ENCODE results near the gene PPM1E.

PPM1E gene

DNA sequence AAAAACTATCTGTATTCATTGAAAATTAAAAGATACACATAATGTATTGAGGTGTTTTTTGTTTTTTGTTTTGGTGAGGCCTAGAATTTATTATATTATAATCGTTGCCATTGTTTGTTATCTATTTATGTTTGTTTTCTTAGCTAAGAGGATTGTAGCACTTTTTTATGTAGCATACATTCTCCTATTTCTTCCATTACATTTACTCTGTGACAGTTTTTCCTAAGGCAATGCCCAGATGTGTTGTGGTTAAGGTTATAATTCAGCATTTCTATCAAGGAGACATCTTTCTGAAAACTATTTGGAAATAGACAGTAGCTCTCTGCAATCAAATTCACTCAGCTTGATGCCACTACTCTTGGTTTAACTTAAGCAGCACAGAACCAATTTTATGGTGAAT lies 161.6 kb downstream of the PPM1E start:
- TF ChIP-seq, protein P1, sequence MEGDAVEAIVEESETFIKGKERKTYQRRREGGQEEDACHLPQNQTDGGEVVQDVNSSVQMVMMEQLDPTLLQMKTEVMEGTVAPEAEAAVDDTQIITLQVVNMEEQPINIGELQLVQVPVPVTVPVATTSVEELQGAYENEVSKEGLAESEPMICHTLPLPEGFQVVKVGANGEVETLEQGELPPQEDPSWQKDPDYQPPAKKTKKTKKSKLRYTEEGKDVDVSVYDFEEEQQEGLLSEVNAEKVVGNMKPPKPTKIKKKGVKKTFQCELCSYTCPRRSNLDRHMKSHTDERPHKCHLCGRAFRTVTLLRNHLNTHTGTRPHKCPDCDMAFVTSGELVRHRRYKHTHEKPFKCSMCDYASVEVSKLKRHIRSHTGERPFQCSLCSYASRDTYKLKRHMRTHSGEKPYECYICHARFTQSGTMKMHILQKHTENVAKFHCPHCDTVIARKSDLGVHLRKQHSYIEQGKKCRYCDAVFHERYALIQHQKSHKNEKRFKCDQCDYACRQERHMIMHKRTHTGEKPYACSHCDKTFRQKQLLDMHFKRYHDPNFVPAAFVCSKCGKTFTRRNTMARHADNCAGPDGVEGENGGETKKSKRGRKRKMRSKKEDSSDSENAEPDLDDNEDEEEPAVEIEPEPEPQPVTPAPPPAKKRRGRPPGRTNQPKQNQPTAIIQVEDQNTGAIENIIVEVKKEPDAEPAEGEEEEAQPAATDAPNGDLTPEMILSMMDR (IDR thresholded peaks at IDR 0.05; ENCODE audit: low read depth, low read length), result no peak
- DNase-seq (ENCODE audit: extremely low read depth, low read depth), result no peak

DNA sequence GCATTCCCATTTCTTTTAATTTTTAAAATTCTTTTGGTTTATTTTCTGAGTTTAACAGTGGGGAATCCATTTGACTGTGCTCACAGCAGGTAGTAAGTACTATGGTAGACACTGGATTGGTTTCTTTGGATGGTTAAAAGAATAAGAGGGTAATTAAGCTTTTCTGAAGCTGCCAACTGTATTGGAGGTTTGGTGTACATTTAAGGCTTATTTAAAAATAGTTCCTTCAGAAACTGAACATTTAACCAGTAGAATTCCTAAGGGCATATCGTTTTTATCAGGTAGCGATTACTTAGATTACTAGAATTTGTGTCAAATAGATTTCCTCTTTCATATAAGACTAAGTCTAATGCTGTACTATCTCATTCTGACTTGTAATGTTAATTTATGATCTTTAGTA lies 162.4 kb downstream of the PPM1E start:
- TF ChIP-seq, protein P1 (IDR thresholded peaks at IDR 0.05; ENCODE audit: low read depth, low read length), result no peak
- DNase-seq (ENCODE audit: extremely low read depth, low read depth), result no peak

DNA sequence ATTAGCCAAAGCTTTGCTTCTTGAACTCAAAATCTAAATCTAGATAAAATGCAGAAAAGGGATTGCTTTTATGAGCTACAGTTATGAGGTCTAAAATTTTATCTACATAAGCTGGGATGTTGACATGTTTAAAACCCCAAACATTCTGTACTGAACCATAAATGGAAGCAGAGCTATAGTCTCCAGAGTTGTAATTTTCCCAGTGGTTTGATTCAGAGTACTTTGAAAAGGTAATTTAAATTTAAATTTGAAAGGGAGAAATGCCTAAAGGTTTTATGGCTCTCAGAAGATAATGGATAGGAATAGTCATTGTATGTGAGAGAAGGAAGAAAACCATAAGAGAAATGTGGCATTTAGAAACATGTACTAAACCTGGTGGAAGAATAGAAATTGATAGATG lies 163.2 kb downstream of the PPM1E start:
- DNase-seq (ENCODE audit: extremely low read depth, low read depth), result no peak
- TF ChIP-seq, protein P1 (IDR thresholded peaks at IDR 0.05; ENCODE audit: low read depth, low read length), result no peak

DNA sequence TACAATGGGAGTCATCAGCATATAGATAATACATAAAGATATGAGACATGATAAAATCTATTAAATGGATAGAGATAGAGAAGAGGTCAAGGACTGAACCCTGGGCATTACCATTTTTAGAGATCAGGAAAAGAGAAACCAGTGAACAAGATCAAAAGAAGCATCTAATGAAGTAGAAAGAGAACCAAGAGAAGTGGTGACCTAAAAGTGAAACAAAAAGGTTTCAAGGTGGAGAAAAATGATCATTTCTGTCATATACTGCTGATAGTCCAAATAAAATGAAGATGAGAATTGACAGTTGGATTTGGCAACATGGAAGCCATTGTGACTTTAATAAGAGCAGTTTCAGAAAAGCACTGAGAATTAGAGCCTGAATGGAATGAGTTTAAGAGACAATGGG lies 165.1 kb downstream of the PPM1E start:
- no peak for DNase-seq (ENCODE audit: extremely low read depth, low read depth)
- TF ChIP-seq, protein P1 (IDR thresholded peaks at IDR 0.05; ENCODE audit: low read depth, low read length), result no peak

DNA sequence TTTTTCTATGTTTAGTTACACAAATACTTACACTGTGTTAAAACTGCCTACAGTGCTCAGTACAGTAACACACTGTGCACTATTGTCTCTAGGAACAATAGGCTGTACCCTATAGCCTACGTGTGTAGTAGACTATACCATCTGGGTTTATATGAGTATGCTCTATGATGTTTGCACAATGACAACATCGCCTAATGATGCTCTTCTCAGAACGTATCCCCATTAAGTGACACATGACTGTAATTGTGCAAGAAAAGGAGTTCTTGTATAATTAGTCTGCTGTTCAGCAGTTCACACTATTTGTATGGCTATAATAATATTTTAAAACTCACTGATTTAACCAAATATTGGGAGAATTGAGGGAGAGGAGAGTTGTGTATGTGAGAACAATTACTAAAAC lies 177.3 kb downstream of the PPM1E start:
- TF ChIP-seq, protein P1 (IDR thresholded peaks at IDR 0.05; ENCODE audit: low read depth, low read length), result no peak
- no peak for DNase-seq (ENCODE audit: extremely low read depth, low read depth)

DNA sequence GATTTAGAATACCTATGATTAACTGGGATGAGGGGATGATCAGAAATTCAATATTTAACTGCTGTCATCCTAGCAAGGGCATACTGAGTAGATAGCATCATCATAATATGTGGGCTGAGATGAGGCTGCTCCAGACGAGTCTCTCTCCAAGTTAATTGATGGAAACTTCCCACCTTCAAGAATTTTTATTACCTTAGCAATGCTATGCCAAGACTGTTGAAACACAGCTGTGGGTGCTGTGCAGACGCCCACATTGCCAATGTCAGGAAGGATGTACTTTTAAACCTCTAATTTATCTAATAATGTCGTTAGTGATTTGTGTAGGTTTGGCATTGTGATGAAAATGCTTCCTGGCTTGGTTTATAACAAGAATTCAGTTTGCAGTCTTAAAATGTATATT lies 180.6 kb downstream of the PPM1E start:
- DNase-seq (ENCODE audit: extremely low read depth, low read depth), result no peak
- TF ChIP-seq, protein P1 (IDR thresholded peaks at IDR 0.05; ENCODE audit: low read depth, low read length), result no peak

DNA sequence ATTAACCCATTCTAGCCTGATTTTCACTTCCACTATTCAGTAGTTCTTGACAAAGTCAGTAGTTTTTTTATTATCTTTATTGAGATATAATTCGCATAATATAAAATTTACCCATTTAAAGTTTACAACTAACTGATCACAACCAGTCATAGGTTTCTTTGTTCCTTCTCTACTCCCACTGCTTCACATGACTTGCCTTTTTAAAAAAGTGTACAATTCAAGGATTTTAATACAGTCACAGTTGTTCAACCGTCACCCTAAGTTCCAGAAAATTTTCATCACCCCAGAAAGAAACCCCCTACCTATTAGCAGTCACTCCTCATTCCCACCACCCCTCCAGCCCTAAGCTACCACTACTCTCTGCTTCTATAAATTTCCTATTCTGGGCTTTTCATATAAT lies 188.5 kb downstream of the PPM1E start:
- no peak for DNase-seq (ENCODE audit: extremely low read depth, low read depth)
- TF ChIP-seq, protein P1 (IDR thresholded peaks at IDR 0.05; ENCODE audit: low read depth, low read length), result no peak
